Mesenchymal stem cell (in vitro differentiated cells and primary cell): ENCODE results near the gene PRPF4.

ENCODE experiments used
- DNase-seq: peaks from one replicate; pipeline ENCODE4 v3.0.0-alpha.2; 2013
- H2AFZ ChIP-seq: one replicate; pipeline ENCODE4 v1.6.1; 2013; ENCODE audit warnings: low read depth, mild to moderate bottlenecking, control low read depth, inconsistent platforms, low read length, moderate library complexity
- H2AK5ac ChIP-seq: 2 replicates; pipeline ENCODE4 v1.6.1; 2013; ENCODE audit warnings: low read length, moderate library complexity, mild to moderate bottlenecking, inconsistent platforms; ENCODE audit not compliant: severe bottlenecking
- H2BK120ac ChIP-seq: one replicate; pipeline ENCODE4 v1.6.1; 2013; ENCODE audit warnings: low read depth, mild to moderate bottlenecking, inconsistent platforms, low read length, moderate library complexity
- H2BK12ac ChIP-seq, 2 experiments: one replicate each; pipeline ENCODE4 v1.6.1; 2013; ENCODE audit warnings: inconsistent platforms in 2 of 2, low read length in 2 of 2, mild to moderate bottlenecking in 2 of 2, moderate library complexity in 2 of 2, control low read depth in 1 of 2
- H2BK15ac ChIP-seq: one replicate; pipeline ENCODE4 v1.6.1; 2013; ENCODE audit warnings: mild to moderate bottlenecking, low read depth, inconsistent platforms; ENCODE audit not compliant: poor library complexity, severe bottlenecking
- H2BK5ac ChIP-seq: 2 replicates; pipeline ENCODE4 v1.6.1; 2013; ENCODE audit warnings: low read depth, mild to moderate bottlenecking, low read length, control low read depth, inconsistent platforms; ENCODE audit not compliant: poor library complexity, severe bottlenecking
- H3K14ac ChIP-seq, 2 experiments: one replicate each; pipeline ENCODE4 v1.6.1; 2013; ENCODE audit warnings: inconsistent platforms in 2 of 2, low read length in 2 of 2, control low read depth in 1 of 2, mild to moderate bottlenecking in 1 of 2, moderate library complexity in 1 of 2
- H3K18ac ChIP-seq, 2 experiments: one replicate each; pipeline ENCODE4 v1.6.1; 2013; ENCODE audit warnings: inconsistent platforms in 2 of 2, low read length in 2 of 2, control low read depth in 1 of 2, low read depth in 1 of 2, mild to moderate bottlenecking in 1 of 2
- H3K23ac ChIP-seq, 2 experiments: one replicate each; pipeline ENCODE4 v1.6.1; 2013; ENCODE audit warnings: inconsistent platforms in 2 of 2, low read length in 2 of 2, mild to moderate bottlenecking in 2 of 2, moderate library complexity in 2 of 2, control low read depth in 1 of 2
- H3K27ac ChIP-seq: 2 replicates; pipeline ENCODE4 v1.5.1; 2013; ENCODE audit warnings: mild to moderate bottlenecking, moderate library complexity, low read length, control low read depth, inconsistent platforms; ENCODE audit not compliant: poor library complexity, severe bottlenecking
- H3K27me3 ChIP-seq, 2 experiments: 2 replicates each; pipeline versions ENCODE4 v1.6.1 to v1.7.0; 2013; ENCODE audit warnings: low read length in 2 of 2, mild to moderate bottlenecking in 2 of 2, moderate library complexity in 2 of 2, control low read depth in 1 of 2, inconsistent platforms in 1 of 2; ENCODE audit not compliant: control insufficient read depth in 1 of 2, insufficient read depth in 1 of 2
- H3K36me3 ChIP-seq, 2 experiments: 2 replicates each; pipeline versions ENCODE4 v1.6.1 to v1.7.0; 2013; ENCODE audit warnings: low read length in 2 of 2, control low read depth in 1 of 2, inconsistent platforms in 1 of 2, low read depth in 1 of 2, mild to moderate bottlenecking in 1 of 2; ENCODE audit not compliant: insufficient read depth in 2 of 2, control insufficient read depth in 1 of 2
- H3K4ac ChIP-seq, 2 experiments: one replicate each; pipeline ENCODE4 v1.6.1; 2013; ENCODE audit warnings: inconsistent platforms in 2 of 2, low read length in 2 of 2, mild to moderate bottlenecking in 2 of 2, moderate library complexity in 2 of 2, control low read depth in 1 of 2, low read depth in 1 of 2
- H3K4me1 ChIP-seq: 2 replicates; pipeline ENCODE4 v1.6.1; 2013; ENCODE audit warnings: low read depth, low read length, control low read depth; ENCODE audit not compliant: control insufficient read depth, insufficient read depth
- H3K4me2 ChIP-seq: 2 replicates; pipeline ENCODE4 v1.6.1; 2013; ENCODE audit warnings: low read length, mild to moderate bottlenecking, inconsistent platforms; ENCODE audit not compliant: poor library complexity, severe bottlenecking
- H3K4me3 ChIP-seq, 2 experiments: 2 replicates each; pipeline versions ENCODE4 v1.5.1 to v1.7.0; 2013; ENCODE audit warnings: low read length in 2 of 2, mild to moderate bottlenecking in 2 of 2, control low read depth in 1 of 2, low read depth in 1 of 2; ENCODE audit not compliant: insufficient read depth in 1 of 2
- H3K79me1 ChIP-seq: replicated peaks from 2 replicates; pipeline ENCODE4 v1.6.1; 2013; ENCODE audit warnings: mild to moderate bottlenecking, control low read depth, low read length, inconsistent platforms; ENCODE audit not compliant: poor library complexity, severe bottlenecking
- H3K9ac ChIP-seq: 2 replicates; pipeline ENCODE4 v1.7.0; 2013; ENCODE audit warnings: mild to moderate bottlenecking, low read length, moderate library complexity
- H3K9me3 ChIP-seq: 2 replicates; pipeline ENCODE4 v1.7.0; 2013; ENCODE audit warnings: mild to moderate bottlenecking, low read length; ENCODE audit not compliant: control insufficient read depth
- H4K8ac ChIP-seq: one replicate; pipeline ENCODE4 v1.6.1; 2013; ENCODE audit warnings: inconsistent platforms, mild to moderate bottlenecking, low read length, moderate library complexity
- H4K91ac ChIP-seq: one replicate; pipeline ENCODE4 v1.6.1; 2013; ENCODE audit warnings: mild to moderate bottlenecking, low read length, inconsistent platforms
- WGBS: methylation state at CpG from one replicate; pipeline ENCODE4 v1.1.7; 2013; ENCODE audit warnings: mixed read lengths; 5-methylcytosine and 5-hydroxymethylcytosine counted together

PRPF4 gene

GRCh38 chr9:113298311-113298710, 22.9 kb downstream of the PRPF4 start:
- no peak for DNase-seq
- Histone ChIP-seq H3K9me3 (no peaks in the 10 kb centered on the region), H3K36me3 (peaks cover 3 to 4% of the 10 kb centered on the region in 2 experiments), H3K4me2 (no peak overlapping the region), H2BK15ac (no peak overlapping the region), H3K4ac (no peak overlapping the region), H3K27ac (no peak overlapping the region), H2AFZ (no peak overlapping the region), H3K9ac (no peak overlapping the region), H3K14ac (no peak overlapping the region), H3K4me1 (peaks cover 4% of the 10 kb centered on the region), H3K27me3 (peaks cover 3 to 32% of the 10 kb centered on the region in 2 experiments), H2BK12ac (no peak overlapping the region), H4K8ac (no peak overlapping the region), H3K18ac (no peak overlapping the region), H2BK120ac (no peak overlapping the region), H3K23ac (no peak overlapping the region), H2BK5ac (no peak overlapping the region), H3K79me1 (no peaks in the 10 kb centered on the region), H3K4me3 (no peak overlapping the region), H4K91ac (no peak overlapping the region), H2AK5ac (no peak overlapping the region)
- 94% methylated on average over 8 of the region's 8 CpGs for WGBS

- no peak overlapping the region for H2BK5ac ChIP-seq
- H2AK5ac ChIP-seq, result no peak overlapping the region
- no peaks in the 10 kb centered on the region for H3K79me1 ChIP-seq
- H3K4ac ChIP-seq, result no peak overlapping the region
- no peak overlapping the region for H3K14ac ChIP-seq
- no peak overlapping the region for H3K27ac ChIP-seq
- no peak for DNase-seq
- no peaks in the 10 kb centered on the region for H3K9me3 ChIP-seq
- peaks cover 7 to 32% of the 10 kb centered on the region in 2 experiments for H3K27me3 ChIP-seq
- H4K91ac ChIP-seq, result no peak overlapping the region
- H3K36me3 ChIP-seq, result peaks cover 0 to under 1% of the 10 kb centered on the region in 2 experiments
- H2AFZ ChIP-seq, result no peak overlapping the region
- no peak overlapping the region for H2BK15ac ChIP-seq
- no peak overlapping the region for H3K4me3 ChIP-seq
- peaks cover 4% of the 10 kb centered on the region for H3K4me1 ChIP-seq
- no peak overlapping the region for H4K8ac ChIP-seq
- H2BK120ac ChIP-seq, result no peak overlapping the region
- H3K23ac ChIP-seq, result no peak overlapping the region
- H3K9ac ChIP-seq, result no peak overlapping the region
- 88% methylated on average over 14 of the region's 15 CpGs for WGBS
- no peak overlapping the region for H2BK12ac ChIP-seq
- H3K4me2 ChIP-seq, result no peak overlapping the region
- H3K18ac ChIP-seq, result no peak overlapping the region
These were observed 23.7 kb downstream of the PRPF4 start for GRCh38 chr9:113298924-113299770.

- Histone ChIP-seq H3K27ac (no peak overlapping the region), H3K18ac (no peak overlapping the region), H2BK15ac (no peak overlapping the region), H2AFZ (no peak overlapping the region), H3K27me3 (peaks cover 7 to 32% of the 10 kb centered on the region in 2 experiments), H3K4me3 (no peak overlapping the region), H3K9ac (no peak overlapping the region), H2BK5ac (no peak overlapping the region), H3K14ac (no peak overlapping the region), H3K23ac (no peak overlapping the region), H3K4me2 (no peak overlapping the region), H2BK120ac (no peak overlapping the region), H2AK5ac (no peak overlapping the region), H4K8ac (no peak overlapping the region), H3K36me3 (no peaks in the 10 kb centered on the region), H3K4me1 (peaks cover 4% of the 10 kb centered on the region), H2BK12ac (no peak overlapping the region), H4K91ac (no peak overlapping the region), H3K4ac (no peak overlapping the region), H3K9me3 (no peaks in the 10 kb centered on the region), H3K79me1 (no peaks in the 10 kb centered on the region)
- no peak for DNase-seq
- 88% methylated on average over 8 of the region's 8 CpGs for WGBS
These were observed 24.4 kb downstream of the PRPF4 start for GRCh38 chr9:113299800-113300292.

GRCh38 chr9:113301548-113301947, 26.1 kb downstream of the PRPF4 start:
- Histone ChIP-seq H3K4me1 (peaks cover 4% of the 10 kb centered on the region), H2BK15ac (no peak overlapping the region), H3K4ac (no peak overlapping the region), H3K36me3 (no peaks in the 10 kb centered on the region), H4K91ac (no peak overlapping the region), H3K4me2 (no peak overlapping the region), H2AK5ac (no peak overlapping the region), H3K4me3 (no peak overlapping the region), H3K23ac (no peak overlapping the region), H3K9ac (no peak overlapping the region), H3K27me3 (peaks cover 7 to 32% of the 10 kb centered on the region in 2 experiments), H2BK120ac (no peak overlapping the region), H2AFZ (no peak overlapping the region), H4K8ac (no peak overlapping the region), H3K18ac (no peak overlapping the region), H3K79me1 (no peaks in the 10 kb centered on the region), H3K9me3 (no peaks in the 10 kb centered on the region), H3K27ac (no peak overlapping the region), H2BK5ac (no peak overlapping the region), H3K14ac (no peak overlapping the region), H2BK12ac (no peak overlapping the region)
- DNase-seq, result no peak
- WGBS, result 70% methylated on average over 4 of the region's 8 CpGs
